ENCODE data around the gene BCAT1. TPM values are rescaled to one million over a fixed set of nuclear protein-coding genes. Genes with fewer than 3 reads are reported as not detected.

BCAT1 gene
- total and polyA plus RNA-seq, 2 of the 8 experiments (the other 6 are each of a cell fraction or from before 2014, with no cell fraction given), result 19.7 to 263 TPM

GRCh38 chr12:24880732-24881131 lies 68.2 kb downstream of the BCAT1 start:
- Histone ChIP-seq H3K79me2 (ENCODE audit: control insufficient read depth in 1 of 2, insufficient read depth in 2 of 2, low read length in 2 of 2) (peaks cover 0 to 22% of the 10 kb centered on the region in 2 experiments; a peak in 2 of 4 replicates), H2AK5ac (ENCODE audit: low read depth, low read length) (no peak overlapping the region), H2BK120ac (replicated peaks; ENCODE audit: low read depth, low read length) (no peak overlapping the region), H2BK5ac (ENCODE audit: low read depth, low read length) (no peak overlapping the region), H4K20me1 (replicated peaks in 1 of 2; ENCODE audit: control insufficient read depth in 1 of 2, insufficient read depth in 2 of 2, low read length in 2 of 2) (no peaks in the 10 kb centered on the region), H3K4ac (replicated peaks; ENCODE audit: insufficient read length, low read depth, low read length) (no peak overlapping the region), H3K56ac (replicated peaks; ENCODE audit: insufficient read length, low read depth, low read length) (no peak overlapping the region), H3K4me1 (replicated peaks in 1 of 4; ENCODE audit: control insufficient read depth in 3 of 4, insufficient read depth in 4 of 4, low read length in 3 of 4) (no peaks in the 10 kb centered on the region), H2BK12ac (ENCODE audit: low read depth, low read length) (no peak overlapping the region), H3K4me2 (ENCODE audit: insufficient read depth in 1 of 2, low read depth in 2 of 2, low read length in 2 of 2) (no peak overlapping the region), H3K9me3 (ENCODE audit: insufficient read depth in 2 of 2, low read depth in 1 of 2, low read length in 1 of 2) (no peaks in the 10 kb centered on the region), H3K23ac (ENCODE audit: insufficient read length) (no peak overlapping the region), H4K91ac (replicated peaks; ENCODE audit: insufficient read length, low read length) (no peak overlapping the region), H3K23me2 (ENCODE audit: low read depth, low read length) (no peaks in the 10 kb centered on the region), H4K8ac (ENCODE audit: extremely low read depth, insufficient read depth, low read length) (no peak overlapping the region), H2BK15ac (ENCODE audit: low read length) (no peak overlapping the region), H3K18ac (ENCODE audit: extremely low read depth, low read length) (no peak overlapping the region), H3K27ac (ENCODE audit: low read depth, low read length) (no peak overlapping the region), H3K36me3 (ENCODE audit: control insufficient read depth in 2 of 4, insufficient read depth in 4 of 4, low read length in 3 of 4) (peaks cover 3 to 65% (median 34%) of the 10 kb centered on the region in 4 experiments; a peak in 6 of 8 replicates), H3K4me3 (ENCODE audit: extremely low read depth in 1 of 4, insufficient read depth in 2 of 4, low read depth in 3 of 4, low read length in 4 of 4) (no peak overlapping the region), H4K5ac (ENCODE audit: insufficient read length, low read depth, low read length) (no peak overlapping the region), H3K27me3 (replicated peaks in 1 of 4; ENCODE audit: control insufficient read depth in 3 of 4, extremely low read depth in 1 of 4, insufficient read depth in 3 of 4, low read length in 3 of 4) (peaks cover 0 to 1% (median 0%) of the 10 kb centered on the region in 4 experiments; a peak in 1 of 7 replicates), H2AFZ (ENCODE audit: low read length) (no peak overlapping the region), H3K14ac (ENCODE audit: insufficient read length) (no peak overlapping the region), H2BK20ac (ENCODE audit: low read length) (no peak overlapping the region), H3K9ac (replicated peaks in 1 of 4; ENCODE audit: extremely low read depth in 1 of 4, low read depth in 3 of 4, low read length in 3 of 4) (no peak overlapping the region), H3K79me1 (ENCODE audit: low read depth, low read length) (no peaks in the 10 kb centered on the region)
- no peak for TF ChIP-seq FOSL1 (IDR thresholded peaks at IDR 0.05; ENCODE audit: insufficient read depth, low read depth, low read length)
- no peak for TF ChIP-seq PHF8 (conservative IDR thresholded peaks at IDR 0.05; ENCODE audit: low read depth, low read length)
- no peak for TF ChIP-seq RBBP5 (IDR thresholded peaks at IDR 0.05; ENCODE audit: borderline replicate concordance, low read depth, low read length)
- TF ChIP-seq HDAC6 (IDR thresholded peaks at IDR 0.05; ENCODE audit: low read depth, low read length), result no peak
- TF ChIP-seq ASH2L (IDR thresholded peaks at IDR 0.05; ENCODE audit: low read length), result no peak
- TF ChIP-seq ATF2 (IDR thresholded peaks at IDR 0.05; ENCODE audit: low read length), result no peak
- no peak for TF ChIP-seq CBX8 (IDR thresholded peaks at IDR 0.05; ENCODE audit: borderline replicate concordance, low read depth, low read length)
- no peak for TF ChIP-seq BCL11A (IDR thresholded peaks at IDR 0.05; ENCODE audit: low read depth in 2 of 2, low read length in 2 of 2)
- no peak for TF ChIP-seq SAP30 (IDR thresholded peaks at IDR 0.05; ENCODE audit: insufficient read depth, insufficient replicate concordance, low read length)
- no peak for TF ChIP-seq TBP (IDR thresholded peaks at IDR 0.05; ENCODE audit: low read depth, low read length)
- TF ChIP-seq TEAD4 (IDR thresholded peaks at IDR 0.05; ENCODE audit: low read depth, low read length), result no peak
- CTCF ChIA-PET (ENCODE audit: partially characterized antibody), result no interaction called here
- FAIRE-seq, result no peak
- DNase-seq (ENCODE audit: low read depth in 1 of 2, low spot score in 2 of 2), result no peak
- WGBS, 2 experiments (ENCODE audit: extremely low coverage in 1 of 2, insufficient coverage in 1 of 2, insufficient read length in 1 of 2, insufficient replicate concordance in 2 of 2, low coverage in 1 of 2, low lambda C conversion rate in 2 of 2, missing lambda C conversion rate in 1 of 2), result 93% methylated on average over 5 of the region's 5 CpGs; no CpG with 5 or more reads in 1 of the 2 experiments
- POLR2A ChIA-PET (ENCODE audit: partially characterized antibody), result no interaction called here

Measured in H1 (cell line).